Adrenal gland (tissue), 12 donors: ENCODE results near the gene MTG2. TPM values are rescaled to one million over a fixed set of nuclear protein-coding genes. Genes with fewer than 3 reads are reported as not detected.

Source experiments
- DNase-seq, 7 donors: peaks; one replicate each; pipeline ENCODE4 v3.0.0-alpha.2; 2019 to 2020
- H3K27ac ChIP-seq, 5 donors: fragments of 200-600 bp; sonication (generic) in 4 of 5; 1 replicate in 3 of 5; 2 replicates in 2 of 5; pipeline versions ENCODE4 v1.5.1 to v1.8.0; 2016 to 2020; ENCODE audit warnings: mild to moderate bottlenecking in 1 of 5
- H3K27me3 ChIP-seq: fragments of 200-600 bp; 2 replicates; pipeline ENCODE4 v1.8.0; 2021
- H3K36me3 ChIP-seq, 2 donors: fragments of 200-600 bp; replicated peaks in 1 of 2; 1 replicate in 1 of 2; 2 replicates in 1 of 2; pipeline versions ENCODE4 v1.5.1 to v1.8.0; 2018 to 2022
- H3K4me1 ChIP-seq, 2 donors: fragments of 200-600 bp; replicated peaks in 1 of 2; 1 replicate in 1 of 2; 2 replicates in 1 of 2; pipeline versions ENCODE4 v1.5.1 to v1.8.0; 2018 to 2021
- H3K4me3 ChIP-seq, 4 donors: fragments of 200-600 bp; sonication (generic) in 3 of 4; one replicate each; pipeline ENCODE4 v1.5.1; 2016 to 2018
- H3K9me3 ChIP-seq, 3 donors: fragments of 200-600 bp; sonication (generic) in 1 of 3; replicated peaks in 1 of 3; 1 replicate in 2 of 3; 2 replicates in 1 of 3; pipeline versions ENCODE4 v1.5.1 to v1.8.0; 2016 to 2021
- POLR2A ChIP-seq, 2 donors: fragments of 450-650 bp; IDR thresholded peaks; one replicate each; pipeline ENCODE4 v1.6.1; 2017; ENCODE audit warnings: antibody characterized with exemption in 2 of 2, mild to moderate bottlenecking in 2 of 2, moderate library complexity in 1 of 2
- WGBS, 4 donors: extraction: QIAGEN DNeasy Blood & Tissue Kit in 2 of 4; methylation state at CpG; one replicate each; pipeline versions ENCODE4 v1.1.5 to v1.1.7; 2013 to 2017; 5-methylcytosine and 5-hydroxymethylcytosine counted together
- intact Hi-C, 2 donors: fragments of 100-400 bp; cut with DNase I; formaldehyde crosslinking; loops; one replicate each; pipeline versions ENCODE4 v1.14.1 to v1.15.0; 2022 to 2023
- polyA plus RNA-seq, 3 donors: library from polyadenylated mRNA; stranded (reverse); fragments of 200-250 nt in 2 of 3; fragments of 350-450 nt in 1 of 3; fragmentation: Illumina TruSeq in 1 of 3; extraction: RNeasy Lipid Tissue Mini Kit (QIAGEN cat#74804) in 1 of 3; gene quantifications; one replicate each; pipeline ENCODE4 v1.2.3, GENCODE V29; 2013 to 2014
- total RNA-seq, 9 donors: library from RNA; depleted of rRNA in 4 of 9; stranded (reverse); fragments of >200 nt in 4 of 9; fragments of 120-200 nt in 1 of 9; fragmentation: NEBNext Ultra II Directional in 1 of 9; extraction: Animal tissue kit (Norgen Biotek cat#: 25700) in 1 of 9; gene quantifications; one replicate each; pipeline versions ENCODE4 v1.1.0 to v1.2.4, GENCODE V29; 2013 to 2023
- TF ChIP-seq, protein P1 (sequence below), 6 experiments: fragments of 450-650 bp in 4 of 6; fragments of 200-600 bp in 2 of 6; sonication (generic) in 1 of 6; IDR thresholded peaks; 1 replicate in 5 of 6; 2 replicates in 1 of 6; pipeline versions ENCODE4 v1.5.1 to v1.8.0; 2016 to 2021; ENCODE audit warnings: antibody characterized with exemption in 6 of 6, mild to moderate bottlenecking in 2 of 6, moderate library complexity in 1 of 6
- donor health status: healthy with polysubstance abuse.
- donor health status: Bipolar disorder and iron deficiency.
- donor health status: DM: yes; HTN: yes; CAD: no.
- donor health status: DM: no; HTN: no; CAD: no.
- donor health status: DM: no; HTN: no; CAD: no.
- donor health status: DM: yes; HTN: yes; CAD: no.

Gene MTG2
- total and polyA plus RNA-seq, 12 donors: 11.5 to 90.4 (median 47.2) TPM

GRCh38 chr20:62159052-62159451, 23.8 kb upstream of the MTG2 start:
- intact Hi-C loops: loop anchor here in 1 of 2 donors (5.0 kb wide), 1 partner anchor 147 kb away; no protein-coding TSS in a partner anchor
- WGBS, 4 donors: 94 to 98% (median 96%) methylated on average over 5 to 11 of the region's 11 CpGs
- TF ChIP-seq, protein P1, sequence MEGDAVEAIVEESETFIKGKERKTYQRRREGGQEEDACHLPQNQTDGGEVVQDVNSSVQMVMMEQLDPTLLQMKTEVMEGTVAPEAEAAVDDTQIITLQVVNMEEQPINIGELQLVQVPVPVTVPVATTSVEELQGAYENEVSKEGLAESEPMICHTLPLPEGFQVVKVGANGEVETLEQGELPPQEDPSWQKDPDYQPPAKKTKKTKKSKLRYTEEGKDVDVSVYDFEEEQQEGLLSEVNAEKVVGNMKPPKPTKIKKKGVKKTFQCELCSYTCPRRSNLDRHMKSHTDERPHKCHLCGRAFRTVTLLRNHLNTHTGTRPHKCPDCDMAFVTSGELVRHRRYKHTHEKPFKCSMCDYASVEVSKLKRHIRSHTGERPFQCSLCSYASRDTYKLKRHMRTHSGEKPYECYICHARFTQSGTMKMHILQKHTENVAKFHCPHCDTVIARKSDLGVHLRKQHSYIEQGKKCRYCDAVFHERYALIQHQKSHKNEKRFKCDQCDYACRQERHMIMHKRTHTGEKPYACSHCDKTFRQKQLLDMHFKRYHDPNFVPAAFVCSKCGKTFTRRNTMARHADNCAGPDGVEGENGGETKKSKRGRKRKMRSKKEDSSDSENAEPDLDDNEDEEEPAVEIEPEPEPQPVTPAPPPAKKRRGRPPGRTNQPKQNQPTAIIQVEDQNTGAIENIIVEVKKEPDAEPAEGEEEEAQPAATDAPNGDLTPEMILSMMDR (IDR thresholded peaks at IDR 0.05): no peak
- no peak for TF ChIP-seq POLR2A (IDR thresholded peaks at IDR 0.05)
- H3K4me3 ChIP-seq: no peak overlapping the region
- H3K27me3 ChIP-seq: no peaks in the 10 kb centered on the region
- no peak for DNase-seq
- H3K9me3 ChIP-seq: no peaks in the 10 kb centered on the region
- peaks cover 7 to 12% of the 10 kb centered on the region in 2 donors for H3K4me1 ChIP-seq
- H3K27ac ChIP-seq: no peak overlapping the region
- peaks cover 0 to 30% of the 10 kb centered on the region in 2 donors for H3K36me3 ChIP-seq

GRCh38 chr20:62159839-62160238, 23.0 kb upstream of the MTG2 start:
- H3K4me3 ChIP-seq: no peak overlapping the region
- no peak for DNase-seq
- H3K9me3 ChIP-seq: no peaks in the 10 kb centered on the region
- H3K27me3 ChIP-seq: no peaks in the 10 kb centered on the region
- intact Hi-C loops: loop anchor here in 1 of 2 donors (5.0 kb wide), 1 partner anchor 148 kb away; no protein-coding TSS in a partner anchor
- no peak overlapping the region for H3K27ac ChIP-seq
- peaks cover 7 to 12% of the 10 kb centered on the region in 2 donors for H3K4me1 ChIP-seq
- TF ChIP-seq, protein P1 (IDR thresholded peaks at IDR 0.05): no peak
- no peak for TF ChIP-seq POLR2A (IDR thresholded peaks at IDR 0.05)
- 82 to 87% (median 85%) methylated on average over 10 to 14 of the region's 14 CpGs for WGBS, 4 donors
- peaks cover 0 to 37% of the 10 kb centered on the region in 2 donors for H3K36me3 ChIP-seq

DNA sequence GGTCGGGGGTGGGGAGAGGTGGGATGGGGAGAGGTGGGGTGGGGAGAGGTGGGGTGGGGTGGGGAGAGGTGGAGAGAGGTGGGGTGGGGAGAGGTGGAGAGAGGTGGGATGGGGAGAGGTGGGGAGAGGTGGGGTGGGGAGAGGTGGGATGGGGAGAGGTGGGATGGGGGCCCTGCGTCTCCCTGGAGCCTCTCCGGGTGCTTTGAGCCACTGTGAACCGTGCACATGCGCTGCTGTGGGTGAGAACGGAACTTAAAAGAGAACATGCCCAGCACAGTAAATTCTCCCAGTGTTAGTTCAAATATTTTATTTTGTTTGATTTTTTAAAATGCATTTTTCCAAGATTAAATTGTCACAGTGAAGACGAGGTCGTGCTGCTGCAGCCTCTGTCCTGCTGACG, 22.6 kb upstream of the MTG2 start:
- Histone ChIP-seq H3K4me3 (no peak overlapping the region), H3K27me3 (no peaks in the 10 kb centered on the region), H3K4me1 (peaks cover 7 to 12% of the 10 kb centered on the region in 2 donors), H3K36me3 (peaks cover 0 to 42% of the 10 kb centered on the region in 2 donors), H3K9me3 (no peaks in the 10 kb centered on the region), H3K27ac (no peak overlapping the region)
- DNase-seq: no peak
- 91 to 96% (median 93%) methylated on average over 8 to 9 of the region's 9 CpGs for WGBS, 4 donors
- intact Hi-C loops: no loop called here
- TF ChIP-seq, protein P1 (IDR thresholded peaks at IDR 0.05): no peak

DNA sequence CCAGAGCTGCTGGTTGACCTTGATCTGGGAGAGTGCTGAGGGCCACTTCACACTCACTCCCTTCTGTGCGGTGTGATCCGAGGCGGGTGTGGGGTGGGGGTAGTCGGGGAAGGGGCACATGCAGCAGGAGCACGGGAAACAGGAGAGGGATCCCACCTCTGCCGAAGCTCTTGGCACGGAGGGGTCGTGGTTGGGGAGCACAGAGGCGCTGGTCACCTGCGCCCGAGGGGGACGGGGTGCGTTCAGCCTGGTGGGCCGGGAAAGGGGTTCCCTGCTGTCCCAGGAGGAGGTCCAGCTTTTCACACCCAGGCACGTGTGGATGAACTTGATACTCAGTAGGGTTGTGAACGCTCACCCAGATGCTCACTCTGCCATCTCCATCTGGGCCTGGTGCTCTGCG, 22.0 kb upstream of the MTG2 start:
- 87 to 100% (median 90%) methylated on average over 4 to 17 of the region's 17 CpGs for WGBS, 4 donors
- intact Hi-C loops: no loop called here
- DNase-seq: no peak
- Histone ChIP-seq H3K36me3 (peaks cover 0 to 48% of the 10 kb centered on the region in 2 donors), H3K4me3 (no peak overlapping the region), H3K4me1 (peaks cover 7 to 12% of the 10 kb centered on the region in 2 donors), H3K9me3 (no peaks in the 10 kb centered on the region), H3K27ac (peak overlapping the region in 1 of 5 donors; percentile 45), H3K27me3 (no peaks in the 10 kb centered on the region)
- TF ChIP-seq, protein P1 (IDR thresholded peaks at IDR 0.05): no peak
- no peak for TF ChIP-seq POLR2A (IDR thresholded peaks at IDR 0.05)
